HG03439 (cell line): ENCODE results near the gene C17orf75.

Source experiments
- ATAC-seq: cut with Tn5 transposase; IDR thresholded peaks from one replicate; pipeline ENCODE4 v1.9.1; 2021; ENCODE audit warnings: mild to moderate bottlenecking, moderate library complexity; ENCODE audit not compliant: unreplicated experiment

The C17orf75 gene

GRCh38 chr17:32307658-32308057 is 34.3 kb downstream of the C17orf75 start:
- no peak for ATAC-seq

DNA sequence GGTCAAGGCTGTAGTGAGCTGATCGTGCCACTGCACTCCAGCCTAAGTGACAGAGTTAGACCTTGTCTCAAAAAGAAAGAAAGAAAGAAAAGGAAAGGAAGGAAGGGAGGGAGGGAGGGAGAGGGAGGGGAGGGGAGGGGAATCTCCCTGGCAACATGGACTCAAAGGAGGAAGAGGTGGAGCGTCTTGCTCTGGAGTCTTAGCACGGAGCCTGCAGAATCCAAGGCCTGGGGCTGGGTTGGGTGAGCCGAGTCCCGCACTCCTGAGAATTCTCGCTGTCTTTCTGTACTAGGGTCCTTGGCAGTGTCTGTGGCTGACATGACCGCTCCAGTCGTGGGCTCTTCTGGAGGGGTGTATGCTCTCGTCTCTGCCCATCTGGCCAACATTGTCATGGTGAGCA is 36.9 kb downstream of the C17orf75 start:
- ATAC-seq = no peak

GRCh38 chr17:32303781-32304288 is 38.1 kb downstream of the C17orf75 start:
- ATAC-seq = no peak

DNA sequence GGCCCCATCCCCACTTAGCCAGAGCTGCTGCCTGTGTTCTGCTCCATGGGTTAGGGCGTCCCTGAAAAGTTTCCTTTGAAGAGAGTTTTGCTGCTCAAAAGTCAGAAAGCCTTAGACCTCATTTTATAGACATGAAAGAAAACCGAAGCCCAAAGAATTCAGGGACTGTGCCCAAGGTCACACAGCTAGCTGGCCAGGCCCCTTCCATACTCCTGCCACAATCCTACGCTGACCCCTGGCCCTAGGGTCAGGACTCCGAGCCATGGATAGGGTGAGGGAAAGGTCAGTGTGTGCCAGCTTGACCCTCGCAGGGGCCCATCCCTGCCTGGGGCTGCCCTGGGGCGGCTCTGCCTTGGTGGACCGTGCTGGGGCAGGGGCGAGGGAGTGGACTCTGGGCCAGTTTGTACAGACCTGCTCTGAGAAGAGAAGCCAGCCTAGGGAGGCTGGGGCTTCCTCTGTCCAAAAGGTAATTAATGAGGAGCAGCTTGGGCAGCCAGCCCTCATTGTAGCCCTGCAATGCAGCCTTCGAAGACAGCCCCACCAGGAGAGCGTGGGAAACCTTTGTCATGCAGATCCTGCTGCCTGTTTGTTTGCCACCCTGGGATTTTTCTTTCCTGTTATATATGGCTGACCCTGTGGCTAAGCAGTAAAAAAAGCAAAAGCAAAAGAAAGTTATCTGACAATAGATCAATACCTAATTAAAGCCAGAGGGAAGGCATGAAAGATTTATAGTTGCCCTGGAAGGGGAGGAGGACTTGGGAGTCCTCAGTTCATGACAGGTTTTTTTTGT is 38.9 kb downstream of the C17orf75 start:
- no peak for ATAC-seq

GRCh38 chr17:32302037-32302436 is 39.9 kb downstream of the C17orf75 start:
- ATAC-seq = no peak

GRCh38 chr17:32299580-32300164 is 42.3 kb downstream of the C17orf75 start:
- no peak for ATAC-seq

- no peak for ATAC-seq
Measured at GRCh38 chr17:32298721-32299579, 43.0 kb downstream of the C17orf75 start.

DNA sequence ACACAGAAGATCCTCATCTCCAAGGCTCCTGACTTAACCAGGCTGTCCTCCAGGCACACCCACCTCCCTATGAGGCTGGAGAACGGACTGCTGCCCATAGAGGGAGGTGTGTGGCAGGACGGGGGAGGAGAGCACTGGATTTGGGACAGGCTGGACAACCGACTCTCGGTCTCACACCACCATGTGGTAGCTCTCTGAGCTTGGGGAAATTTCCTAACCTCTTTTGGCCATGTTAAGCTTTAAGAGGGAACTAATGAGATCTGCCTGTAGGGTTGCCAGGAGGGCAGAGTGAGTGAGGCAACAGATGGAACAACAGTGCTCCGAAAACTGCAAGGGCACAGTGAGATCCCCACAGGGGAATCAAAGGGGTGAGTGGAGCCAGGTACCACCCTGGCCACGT is 43.7 kb downstream of the C17orf75 start:
- no peak for ATAC-seq

- no peak for ATAC-seq
Measured at GRCh38 chr17:32297860-32298259, 44.1 kb downstream of the C17orf75 start.

DNA sequence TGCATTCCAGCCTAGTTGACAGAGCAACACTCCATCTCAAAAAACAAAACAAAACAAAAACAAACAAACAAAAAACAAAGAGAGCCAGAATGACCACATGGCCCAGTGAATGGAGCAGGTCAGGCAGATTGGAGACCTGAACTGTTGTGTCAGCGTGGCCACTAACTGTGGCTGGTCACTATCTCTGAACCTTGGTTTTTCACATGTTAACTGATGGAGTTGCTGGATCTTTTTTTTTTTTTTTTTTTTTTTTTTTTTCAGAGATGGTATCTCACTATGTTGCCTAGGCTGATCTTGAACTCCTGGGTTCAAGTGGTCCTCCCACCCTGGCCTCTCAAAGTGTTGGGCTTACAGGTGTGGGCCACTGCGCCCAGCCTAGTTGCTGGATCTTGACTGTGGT is 44.5 kb downstream of the C17orf75 start:
- ATAC-seq = no peak

DNA sequence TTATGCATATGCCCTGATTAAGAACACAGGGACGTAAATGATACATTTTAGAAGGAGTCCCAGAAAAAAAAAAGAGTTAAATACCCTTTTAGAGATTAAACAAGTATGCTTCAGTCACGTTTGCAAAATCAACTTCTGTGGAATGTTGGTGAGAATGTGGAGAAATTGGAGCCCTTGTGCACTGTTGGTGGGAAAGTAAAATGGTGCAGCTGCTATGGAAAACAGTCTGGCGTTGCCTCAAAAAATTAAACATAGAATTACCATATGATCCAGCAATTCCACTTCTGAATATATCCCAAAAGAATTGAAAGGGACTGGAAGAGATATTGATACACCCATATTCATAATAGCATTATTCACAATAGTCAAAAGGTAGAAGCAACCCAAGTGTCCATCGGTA is 49.9 kb downstream of the C17orf75 start:
- ATAC-seq = no peak

GRCh38 chr17:32289471-32290070 is 52.4 kb downstream of the C17orf75 start:
- ATAC-seq = no peak

DNA sequence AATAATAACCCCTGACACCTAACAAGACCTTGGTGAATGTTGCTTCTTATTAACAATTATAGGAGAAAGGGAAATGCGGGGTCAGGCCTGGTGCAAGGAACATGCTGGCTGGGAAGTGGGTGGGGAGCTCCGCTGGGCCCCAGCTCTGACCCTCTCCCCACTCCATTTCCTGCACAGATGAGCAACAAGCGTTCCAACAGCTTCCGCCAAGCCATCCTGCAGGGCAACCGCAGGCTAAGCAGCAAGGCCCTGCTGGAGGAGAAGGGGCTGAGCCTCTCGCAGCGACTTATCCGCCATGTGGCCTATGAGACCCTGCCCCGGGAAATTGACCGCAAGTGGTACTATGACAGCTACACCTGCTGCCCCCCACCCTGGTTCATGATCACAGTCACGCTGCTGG is 53.4 kb downstream of the C17orf75 start:
- ATAC-seq = no peak

- no peak for ATAC-seq
Measured at GRCh38 chr17:32287804-32288511, 54.0 kb downstream of the C17orf75 start.

- no peak for ATAC-seq
Measured at GRCh38 chr17:32286518-32286900, 55.5 kb downstream of the C17orf75 start.

- no peak for ATAC-seq
Measured at GRCh38 chr17:32285746-32286517, 56.0 kb downstream of the C17orf75 start.

GRCh38 chr17:32285306-32285705 is 56.7 kb downstream of the C17orf75 start:
- no peak for ATAC-seq

- no peak for ATAC-seq
Measured at GRCh38 chr17:32283745-32284201, 58.2 kb downstream of the C17orf75 start.

DNA sequence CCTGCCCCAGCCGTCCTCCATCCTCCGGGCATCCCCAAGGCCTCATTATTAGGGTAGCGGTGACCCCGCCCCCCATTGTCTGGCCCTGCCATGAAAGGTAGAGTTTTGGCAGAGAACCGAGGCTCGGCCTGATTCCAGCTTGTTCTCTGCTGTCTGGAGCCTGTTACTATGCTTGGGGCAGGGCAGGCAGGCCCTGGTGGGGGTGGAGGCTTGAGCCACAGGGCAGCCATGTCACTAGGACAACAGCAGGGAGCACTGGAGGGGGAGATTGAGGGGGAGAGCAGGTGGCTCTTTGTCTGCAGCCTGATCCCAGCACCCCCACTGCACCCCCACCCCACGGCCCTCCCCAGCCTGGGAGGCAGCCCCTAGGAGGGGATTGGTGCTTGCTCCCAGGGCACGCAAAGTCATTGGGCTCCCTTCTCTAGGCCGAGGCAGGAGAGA is 60.9 kb downstream of the C17orf75 start:
- no peak for ATAC-seq
